ENCODE results near the gene COA4.
"Not testable (repeated sequence)": the region's sequence is repeated elsewhere in the genome, so short reads cannot be mapped to it uniquely, and the experiment has no call there.

The COA4 gene

GRCh38 chr11:73876424-73877310, at the start of gene COA4, which contains the start of gene PAAF1:
TSS of gene COA4 (minus strand) at chr11:73876846. CDS start at chr11:73873378, 3,468 bp downstream.
TSS of gene PAAF1 (plus strand) at chr11:73876999. CDS start at chr11:73877022, 23 bp downstream.
- peak; percentile 94 for DNase-seq

- no peak for DNase-seq
Observed at GRCh38 chr11:73921180-73921579, 44.5 kb upstream of the COA4 start.

- DNase-seq: no peak
Observed at GRCh38 chr11:73916435-73916834, 39.8 kb upstream of the COA4 start.

GRCh38 chr11:73914284-73914683, 37.6 kb upstream of the COA4 start:
- no peak for DNase-seq

GRCh38 chr11:73913472-73913871, 36.8 kb upstream of the COA4 start:
- DNase-seq: no peak

GRCh38 chr11:73912026-73912425, 35.4 kb upstream of the COA4 start:
- DNase-seq: no peak

GRCh38 chr11:73907191-73907590, 30.5 kb upstream of the COA4 start:
- peak; percentile 34 for DNase-seq

- DNase-seq: no peak
Observed at GRCh38 chr11:73902303-73902702, 25.7 kb upstream of the COA4 start.

GRCh38 chr11:73894725-73895335, 18.2 kb upstream of the COA4 start:
- DNase-seq: no peak

- no peak for DNase-seq
Observed at GRCh38 chr11:73893041-73893440, 16.4 kb upstream of the COA4 start.

GRCh38 chr11:73889536-73889935, 12.9 kb upstream of the COA4 start:
- no peak for DNase-seq

GRCh38 chr11:73889019-73889418, 12.4 kb upstream of the COA4 start:
- DNase-seq: no peak

- no peak for DNase-seq
Observed at GRCh38 chr11:73888244-73888643, 11.6 kb upstream of the COA4 start.

GRCh38 chr11:73883856-73884255, 7.2 kb upstream of the COA4 start:
- no peak for DNase-seq

GRCh38 chr11:73880449-73880848, 3.8 kb upstream of the COA4 start:
- DNase-seq: not testable (repeated sequence)

GRCh38 chr11:73878771-73879170, 2.1 kb upstream of the COA4 start:
- DNase-seq: no peak

- DNase-seq: no peak
Observed at GRCh38 chr11:73875840-73876239, 806 bp downstream of the COA4 start.

GRCh38 chr11:73875380-73875779, 1.3 kb downstream of the COA4 start:
- no peak for DNase-seq

GRCh38 chr11:73872749-73873357, 3.8 kb downstream of the COA4 start:
- DNase-seq: no peak

GRCh38 chr11:73870261-73870660, 6.4 kb downstream of the COA4 start:
- no peak for DNase-seq

GRCh38 chr11:73869332-73869949, 7.2 kb downstream of the COA4 start:
- DNase-seq: no peak

- no peak for DNase-seq
Observed at GRCh38 chr11:73866586-73866996, 10.1 kb downstream of the COA4 start.

GRCh38 chr11:73866095-73866579, 10.5 kb downstream of the COA4 start:
- no peak for DNase-seq

Measured in stimulated activated CD8-positive, alpha-beta memory T cell treated with anti-CD3 and anti-CD28 coated beads, Interleukin-4, amount 100 ng/mL, for 48 hours (primary cell).